IPS-18a (cell line): Measurements from ENCODE around the gene SLC27A2.
"Not testable (repeated sequence)": the region's sequence is repeated elsewhere in the genome, so short reads cannot be mapped to it uniquely, and the experiment has no call there.

Source experiments
- H3K27ac ChIP-seq: one replicate; pipeline ENCODE4 v1.5.1; 2013; ENCODE audit warnings: low read length
- H3K27me3 ChIP-seq: one replicate; pipeline ENCODE4 v1.6.1; 2013; ENCODE audit warnings: mild to moderate bottlenecking, low read length; ENCODE audit not compliant: control insufficient read depth, insufficient read depth
- H3K36me3 ChIP-seq: one replicate; pipeline ENCODE4 v1.6.1; 2013; ENCODE audit warnings: low read depth, low read length; ENCODE audit not compliant: control insufficient read depth
- H3K4me1 ChIP-seq: one replicate; pipeline ENCODE4 v1.6.1; 2013; ENCODE audit warnings: low read depth, low read length; ENCODE audit not compliant: control insufficient read depth
- H3K4me3 ChIP-seq: one replicate; pipeline ENCODE4 v1.5.1; 2013; ENCODE audit warnings: low read length
- H3K9ac ChIP-seq: one replicate; pipeline ENCODE4 v1.6.1; 2013; ENCODE audit warnings: mild to moderate bottlenecking, low read length, moderate library complexity
- H3K9me3 ChIP-seq: one replicate; pipeline ENCODE4 v1.6.1; 2013; ENCODE audit warnings: low read depth, low read length; ENCODE audit not compliant: control insufficient read depth

SLC27A2 gene

GRCh38 chr15:50144341-50145120 is 37.5 kb upstream of the SLC27A2 start:
- no peaks in the 10 kb centered on the region for H3K4me1 ChIP-seq
- H3K36me3 ChIP-seq = no peaks in the 10 kb centered on the region
- no peaks in the 10 kb centered on the region for H3K9me3 ChIP-seq
- no peak overlapping the region for H3K27ac ChIP-seq
- H3K27me3 ChIP-seq = no peaks in the 10 kb centered on the region
- no peak overlapping the region for H3K9ac ChIP-seq
- no peak overlapping the region for H3K4me3 ChIP-seq

GRCh38 chr15:50145451-50145872 is 36.5 kb upstream of the SLC27A2 start:
- Histone ChIP-seq H3K9me3 (no peaks in the 10 kb centered on the region), H3K9ac (no peak overlapping the region), H3K4me1 (no peaks in the 10 kb centered on the region), H3K27ac (no peak overlapping the region), H3K36me3 (no peaks in the 10 kb centered on the region), H3K27me3 (no peaks in the 10 kb centered on the region), H3K4me3 (no peak overlapping the region)

- H3K4me1 ChIP-seq = no peaks in the 10 kb centered on the region
- H3K36me3 ChIP-seq = no peaks in the 10 kb centered on the region
- H3K27ac ChIP-seq = no peak overlapping the region
These were observed 35.4 kb upstream of the SLC27A2 start for GRCh38 chr15:50146632-50147031.

GRCh38 chr15:50148362-50148963 is 33.5 kb upstream of the SLC27A2 start:
- Histone ChIP-seq H3K36me3 (no peaks in the 10 kb centered on the region), H3K4me1 (no peaks in the 10 kb centered on the region), H3K9ac (no peak overlapping the region), H3K9me3 (no peaks in the 10 kb centered on the region), H3K4me3 (no peak overlapping the region), H3K27me3 (no peaks in the 10 kb centered on the region), H3K27ac (no peak overlapping the region)

More at GRCh38 chr15:50146632-50147031, 35.4 kb upstream of the SLC27A2 start:
- Histone ChIP-seq H3K4me3 (no peak overlapping the region), H3K27me3 (no peaks in the 10 kb centered on the region), H3K9ac (no peak overlapping the region), H3K9me3 (no peaks in the 10 kb centered on the region)

- Histone ChIP-seq H3K4me3 (no peak overlapping the region), H3K27me3 (no peaks in the 10 kb centered on the region), H3K9me3 (no peaks in the 10 kb centered on the region), H3K4me1 (no peaks in the 10 kb centered on the region), H3K36me3 (no peaks in the 10 kb centered on the region), H3K27ac (no peak overlapping the region), H3K9ac (no peak overlapping the region)
These were observed 32.9 kb upstream of the SLC27A2 start for GRCh38 chr15:50149090-50149489.

GRCh38 chr15:50150349-50150748 is 31.6 kb upstream of the SLC27A2 start:
- H3K4me3 ChIP-seq = no peak overlapping the region
- H3K9me3 ChIP-seq = no peaks in the 10 kb centered on the region
- H3K4me1 ChIP-seq = no peaks in the 10 kb centered on the region
- H3K27ac ChIP-seq = no peak overlapping the region
- no peaks in the 10 kb centered on the region for H3K36me3 ChIP-seq
- no peak overlapping the region for H3K9ac ChIP-seq
- H3K27me3 ChIP-seq = no peaks in the 10 kb centered on the region

GRCh38 chr15:50150851-50151250 is 31.1 kb upstream of the SLC27A2 start:
- Histone ChIP-seq H3K4me3 (no peak overlapping the region), H3K9ac (no peak overlapping the region), H3K27me3 (no peaks in the 10 kb centered on the region), H3K36me3 (no peaks in the 10 kb centered on the region), H3K4me1 (no peaks in the 10 kb centered on the region), H3K9me3 (no peaks in the 10 kb centered on the region), H3K27ac (no peak overlapping the region)

GRCh38 chr15:50151476-50151875 is 30.5 kb upstream of the SLC27A2 start:
- no peaks in the 10 kb centered on the region for H3K36me3 ChIP-seq
- no peaks in the 10 kb centered on the region for H3K9me3 ChIP-seq
- no peak overlapping the region for H3K9ac ChIP-seq
- H3K27me3 ChIP-seq = no peaks in the 10 kb centered on the region
- no peak overlapping the region for H3K4me3 ChIP-seq
- no peaks in the 10 kb centered on the region for H3K4me1 ChIP-seq
- H3K27ac ChIP-seq = no peak overlapping the region

GRCh38 chr15:50158236-50158635 is 23.8 kb upstream of the SLC27A2 start:
- not testable (repeated sequence) for H3K36me3 ChIP-seq, H3K27me3 ChIP-seq, H3K9me3 ChIP-seq, H3K27ac ChIP-seq, H3K4me3 ChIP-seq, H3K4me1 ChIP-seq, H3K9ac ChIP-seq

- H3K27ac ChIP-seq = no peak overlapping the region
- H3K27me3 ChIP-seq = no peaks in the 10 kb centered on the region
These were observed 18.9 kb upstream of the SLC27A2 start for GRCh38 chr15:50162969-50163718.

GRCh38 chr15:50163719-50164410 is 18.1 kb upstream of the SLC27A2 start:
- H3K4me3 ChIP-seq = no peak overlapping the region
- H3K27ac ChIP-seq = no peak overlapping the region
- no peak overlapping the region for H3K9ac ChIP-seq
- H3K27me3 ChIP-seq = no peaks in the 10 kb centered on the region
- no peaks in the 10 kb centered on the region for H3K36me3 ChIP-seq
- no peaks in the 10 kb centered on the region for H3K4me1 ChIP-seq
- no peaks in the 10 kb centered on the region for H3K9me3 ChIP-seq

More at GRCh38 chr15:50162969-50163718, 18.9 kb upstream of the SLC27A2 start:
- Histone ChIP-seq H3K9ac (no peak overlapping the region), H3K9me3 (no peaks in the 10 kb centered on the region), H3K4me3 (no peak overlapping the region), H3K4me1 (no peaks in the 10 kb centered on the region), H3K36me3 (no peaks in the 10 kb centered on the region)
